ENCODE measurements around the gene DACH1.
A peak's percentile ranks its signal among the peaks of the same experiment; 100 is the strongest.

Gene DACH1

GRCh38 chr13:71503781-71504180 lies 363.2 kb downstream of the DACH1 start:
- Histone ChIP-seq H3K36me3 (ENCODE audit: control insufficient read depth in 2 of 2, insufficient read depth in 1 of 2, low read length in 2 of 2) (no peaks in the 10 kb centered on the region), H3K4me1 (ENCODE audit: control insufficient read depth, insufficient read depth, low read length) (no peaks in the 10 kb centered on the region), H3K4me3 (ENCODE audit: low read depth, low read length) (no peak overlapping the region), H3K9me3 (ENCODE audit: control insufficient read depth, insufficient read depth, low read depth, low read length) (no peaks in the 10 kb centered on the region), H3K27ac (ENCODE audit: extremely low read depth, low read depth, low read length) (no peak overlapping the region)
- CTCF ChIA-PET: no interaction called here
- no peak for TF ChIP-seq ZNF707 (tag by site-specific recombination; IDR thresholded peaks at IDR 0.05)
- no peak for TF ChIP-seq FEZF1 (tag by site-specific recombination; IDR thresholded peaks at IDR 0.05)
- TF ChIP-seq, protein P1, sequence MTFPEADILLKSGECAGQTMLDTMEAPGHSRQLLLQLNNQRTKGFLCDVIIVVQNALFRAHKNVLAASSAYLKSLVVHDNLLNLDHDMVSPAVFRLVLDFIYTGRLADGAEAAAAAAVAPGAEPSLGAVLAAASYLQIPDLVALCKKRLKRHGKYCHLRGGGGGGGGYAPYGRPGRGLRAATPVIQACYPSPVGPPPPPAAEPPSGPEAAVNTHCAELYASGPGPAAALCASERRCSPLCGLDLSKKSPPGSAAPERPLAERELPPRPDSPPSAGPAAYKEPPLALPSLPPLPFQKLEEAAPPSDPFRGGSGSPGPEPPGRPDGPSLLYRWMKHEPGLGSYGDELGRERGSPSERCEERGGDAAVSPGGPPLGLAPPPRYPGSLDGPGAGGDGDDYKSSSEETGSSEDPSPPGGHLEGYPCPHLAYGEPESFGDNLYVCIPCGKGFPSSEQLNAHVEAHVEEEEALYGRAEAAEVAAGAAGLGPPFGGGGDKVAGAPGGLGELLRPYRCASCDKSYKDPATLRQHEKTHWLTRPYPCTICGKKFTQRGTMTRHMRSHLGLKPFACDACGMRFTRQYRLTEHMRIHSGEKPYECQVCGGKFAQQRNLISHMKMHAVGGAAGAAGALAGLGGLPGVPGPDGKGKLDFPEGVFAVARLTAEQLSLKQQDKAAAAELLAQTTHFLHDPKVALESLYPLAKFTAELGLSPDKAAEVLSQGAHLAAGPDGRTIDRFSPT (tag by site-specific recombination; IDR thresholded peaks at IDR 0.05): no peak
- TF ChIP-seq ZNF391 (tag by site-specific recombination; IDR thresholded peaks at IDR 0.05; ENCODE audit: borderline replicate concordance, low read depth): no peak
- TF ChIP-seq ZNF221 (tag by site-specific recombination; IDR thresholded peaks at IDR 0.05; ENCODE audit: borderline replicate concordance): no peak
- no peak for TF ChIP-seq ZNF513 (tag by site-specific recombination; IDR thresholded peaks at IDR 0.05)
- POLR2A ChIA-PET: no interaction called here

DNA sequence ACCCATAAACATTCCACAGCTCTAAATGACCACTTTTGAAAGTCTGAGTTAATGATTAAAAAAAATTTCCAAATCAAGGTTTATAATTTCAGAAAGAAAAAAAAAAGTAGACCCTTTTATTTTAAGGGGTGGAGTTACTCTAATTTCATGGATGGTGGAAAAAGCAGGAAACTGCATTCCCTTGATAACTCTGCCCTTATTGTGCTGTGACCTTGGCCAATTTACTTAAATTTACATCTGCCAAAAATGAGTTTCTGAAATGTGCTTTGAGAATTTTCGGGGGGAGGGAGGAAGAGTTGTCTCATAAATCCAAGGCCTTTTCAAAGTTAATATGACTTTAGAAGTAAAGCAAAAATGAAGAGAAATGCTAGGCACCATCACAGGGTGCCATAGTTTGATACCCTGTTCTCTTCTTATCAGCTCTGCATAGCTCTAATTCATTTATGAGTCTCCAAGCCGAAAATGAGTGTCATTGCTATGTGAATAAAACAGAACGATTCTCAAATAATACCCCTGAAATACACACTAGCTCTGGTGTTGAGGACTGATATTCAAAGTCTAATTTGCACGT lies 367.0 kb downstream of the DACH1 start:
- CTCF ChIA-PET: no interaction called here
- no peak overlapping the region for H3K4me3 ChIP-seq (ENCODE audit: low read depth, low read length)
- POLR2A ChIA-PET: no interaction called here
- no peaks in the 10 kb centered on the region for H3K36me3 ChIP-seq (ENCODE audit: control insufficient read depth in 2 of 2, insufficient read depth in 1 of 2, low read length in 2 of 2)
- no peak overlapping the region for H3K27ac ChIP-seq (ENCODE audit: extremely low read depth, low read depth, low read length)
- TF ChIP-seq ZNF169 (tag by site-specific recombination; IDR thresholded peaks at IDR 0.05) (no peak), ZFP37 (tag by site-specific recombination; IDR thresholded peaks at IDR 0.05) (peak; percentile 100)
- H3K4me1 ChIP-seq (ENCODE audit: control insufficient read depth, insufficient read depth, low read length): no peaks in the 10 kb centered on the region
- H3K9me3 ChIP-seq (ENCODE audit: control insufficient read depth, insufficient read depth, low read depth, low read length): no peaks in the 10 kb centered on the region

DNA sequence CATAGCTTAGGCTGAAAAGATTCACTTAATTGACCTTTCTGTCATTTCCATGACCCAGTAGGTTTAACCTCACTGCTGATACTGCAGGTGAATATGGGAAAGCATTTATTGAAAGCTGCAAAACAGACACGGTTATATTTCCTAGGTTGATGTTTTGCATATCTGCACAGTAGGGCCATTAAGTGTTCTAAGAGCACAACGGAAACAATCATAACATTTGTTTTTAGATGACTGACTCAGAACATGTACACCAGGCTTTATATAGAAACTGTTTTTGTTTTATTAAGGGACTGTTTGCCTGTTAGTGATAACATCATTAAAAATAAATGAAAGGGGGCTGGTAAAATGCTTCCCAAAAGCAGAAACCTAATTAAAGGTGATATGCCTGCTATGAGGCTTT lies 367.8 kb downstream of the DACH1 start:
- CTCF ChIA-PET: no interaction called here
- no peak for TF ChIP-seq EGR2 (tag by site-specific recombination; IDR thresholded peaks at IDR 0.05; ENCODE audit: low read depth)
- TF ChIP-seq ZNF211 (tag by site-specific recombination; IDR thresholded peaks at IDR 0.05; ENCODE audit: low read depth): no peak
- no peak for TF ChIP-seq ZNF146 (tag by site-specific recombination; IDR thresholded peaks at IDR 0.05)
- no peak for TF ChIP-seq SP7 (tag by site-specific recombination; IDR thresholded peaks at IDR 0.05)
- TF ChIP-seq TRIM28 (IDR thresholded peaks at IDR 0.05; ENCODE audit: borderline replicate concordance, low read length): no peak
- TF ChIP-seq, protein P2, sequence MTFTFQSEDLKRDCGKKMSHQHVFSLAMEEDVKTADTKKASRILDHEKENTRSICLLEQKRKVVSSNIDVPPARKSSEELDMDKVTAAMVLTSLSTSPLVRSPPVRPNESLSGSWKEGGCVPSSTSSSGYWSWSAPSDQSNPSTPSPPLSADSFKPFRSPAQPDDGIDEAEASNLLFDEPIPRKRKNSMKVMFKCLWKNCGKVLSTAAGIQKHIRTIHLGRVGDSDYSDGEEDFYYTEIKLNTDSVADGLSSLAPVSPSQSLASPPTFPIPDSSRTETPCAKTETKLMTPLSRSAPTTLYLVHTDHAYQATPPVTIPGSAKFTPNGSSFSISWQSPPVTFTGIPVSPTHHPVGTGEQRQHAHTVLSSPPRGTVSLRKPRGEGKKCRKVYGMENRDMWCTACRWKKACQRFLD (tag by site-specific recombination; IDR thresholded peaks at IDR 0.05): no peak
- no peak for TF ChIP-seq ZNF433 (tag by site-specific recombination; IDR thresholded peaks at IDR 0.05; ENCODE audit: low read depth)
- TF ChIP-seq TCF7L2 (IDR thresholded peaks at IDR 0.05; ENCODE audit: borderline replicate concordance, low read depth, low read length): no peak
- TF ChIP-seq ZNF664 (tag by site-specific recombination; IDR thresholded peaks at IDR 0.05): no peak
- TF ChIP-seq ZNF114 (tag by site-specific recombination; IDR thresholded peaks at IDR 0.05): no peak
- TF ChIP-seq, protein P3, sequence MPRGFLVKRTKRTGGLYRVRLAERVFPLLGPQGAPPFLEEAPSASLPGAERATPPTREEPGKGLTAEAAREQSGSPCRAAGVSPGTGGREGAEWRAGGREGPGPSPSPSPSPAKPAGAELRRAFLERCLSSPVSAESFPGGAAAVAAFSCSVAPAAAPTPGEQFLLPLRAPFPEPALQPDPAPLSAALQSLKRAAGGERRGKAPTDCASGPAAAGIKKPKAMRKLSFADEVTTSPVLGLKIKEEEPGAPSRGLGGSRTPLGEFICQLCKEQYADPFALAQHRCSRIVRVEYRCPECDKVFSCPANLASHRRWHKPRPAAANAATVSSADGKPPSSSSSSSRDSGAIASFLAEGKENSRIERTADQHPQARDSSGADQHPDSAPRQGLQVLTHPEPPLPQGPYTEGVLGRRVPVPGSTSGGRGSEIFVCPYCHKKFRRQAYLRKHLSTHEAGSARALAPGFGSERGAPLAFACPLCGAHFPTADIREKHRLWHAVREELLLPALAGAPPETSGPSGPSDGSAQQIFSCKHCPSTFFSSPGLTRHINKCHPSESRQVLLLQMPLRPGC (tag by site-specific recombination; IDR thresholded peaks at IDR 0.05): no peak
- no peaks in the 10 kb centered on the region for H3K4me1 ChIP-seq (ENCODE audit: control insufficient read depth, insufficient read depth, low read length)
- no peaks in the 10 kb centered on the region for H3K9me3 ChIP-seq (ENCODE audit: control insufficient read depth, insufficient read depth, low read depth, low read length)
- H3K27ac ChIP-seq (ENCODE audit: extremely low read depth, low read depth, low read length): no peak overlapping the region
- no peak overlapping the region for H3K4me3 ChIP-seq (ENCODE audit: low read depth, low read length)
- POLR2A ChIA-PET: no interaction called here
- no peaks in the 10 kb centered on the region for H3K36me3 ChIP-seq (ENCODE audit: control insufficient read depth in 2 of 2, insufficient read depth in 1 of 2, low read length in 2 of 2)
